NT2/D1 (cell line): ENCODE measurements around the gene JPT1.

Source experiments
- DNase-seq: peaks from one replicate; pipeline ENCODE4 v3.0.0-alpha.2; 2011; ENCODE audit warnings: low read depth, low spot score
- H3K27me3 ChIP-seq: 2 replicates; pipeline ENCODE4 v1.6.0; 2011; ENCODE audit warnings: mild to moderate bottlenecking; ENCODE audit not compliant: insufficient read length, insufficient read depth
- H3K36me3 ChIP-seq: 2 replicates; pipeline ENCODE4 v1.6.1; 2011; ENCODE audit warnings: mild to moderate bottlenecking, low read length, mixed read lengths; ENCODE audit not compliant: insufficient read depth, insufficient read length
- H3K4me1 ChIP-seq: 2 replicates; pipeline ENCODE4 v1.5.1; 2011; ENCODE audit not compliant: insufficient read depth, insufficient read length
- H3K4me3 ChIP-seq: 2 replicates; pipeline ENCODE4 v1.5.1; 2011; ENCODE audit warnings: low read depth; ENCODE audit not compliant: insufficient read length
- H3K9ac ChIP-seq: 2 replicates; pipeline ENCODE4 v1.6.0; 2011; ENCODE audit warnings: low read depth; ENCODE audit not compliant: insufficient read length
- H3K9me3 ChIP-seq: 2 replicates; pipeline ENCODE4 v1.5.1; 2011; ENCODE audit warnings: mild to moderate bottlenecking, low read length; ENCODE audit not compliant: insufficient read depth
- SUZ12 ChIP-seq: IDR thresholded peaks from 2 replicates; pipeline ENCODE4 v1.6.1; 2011; ENCODE audit not compliant: insufficient read length, insufficient read depth; ENCODE audit errors: extremely low read depth
- YY1 ChIP-seq: IDR thresholded peaks from 2 replicates; pipeline ENCODE4 v1.6.1; 2011; ENCODE audit not compliant: insufficient read length, insufficient read depth
- ZNF274 ChIP-seq: IDR thresholded peaks from 2 replicates; pipeline ENCODE4 v1.6.1; 2011; ENCODE audit warnings: mild to moderate bottlenecking, low read depth, low read length

The JPT1 gene

DNA sequence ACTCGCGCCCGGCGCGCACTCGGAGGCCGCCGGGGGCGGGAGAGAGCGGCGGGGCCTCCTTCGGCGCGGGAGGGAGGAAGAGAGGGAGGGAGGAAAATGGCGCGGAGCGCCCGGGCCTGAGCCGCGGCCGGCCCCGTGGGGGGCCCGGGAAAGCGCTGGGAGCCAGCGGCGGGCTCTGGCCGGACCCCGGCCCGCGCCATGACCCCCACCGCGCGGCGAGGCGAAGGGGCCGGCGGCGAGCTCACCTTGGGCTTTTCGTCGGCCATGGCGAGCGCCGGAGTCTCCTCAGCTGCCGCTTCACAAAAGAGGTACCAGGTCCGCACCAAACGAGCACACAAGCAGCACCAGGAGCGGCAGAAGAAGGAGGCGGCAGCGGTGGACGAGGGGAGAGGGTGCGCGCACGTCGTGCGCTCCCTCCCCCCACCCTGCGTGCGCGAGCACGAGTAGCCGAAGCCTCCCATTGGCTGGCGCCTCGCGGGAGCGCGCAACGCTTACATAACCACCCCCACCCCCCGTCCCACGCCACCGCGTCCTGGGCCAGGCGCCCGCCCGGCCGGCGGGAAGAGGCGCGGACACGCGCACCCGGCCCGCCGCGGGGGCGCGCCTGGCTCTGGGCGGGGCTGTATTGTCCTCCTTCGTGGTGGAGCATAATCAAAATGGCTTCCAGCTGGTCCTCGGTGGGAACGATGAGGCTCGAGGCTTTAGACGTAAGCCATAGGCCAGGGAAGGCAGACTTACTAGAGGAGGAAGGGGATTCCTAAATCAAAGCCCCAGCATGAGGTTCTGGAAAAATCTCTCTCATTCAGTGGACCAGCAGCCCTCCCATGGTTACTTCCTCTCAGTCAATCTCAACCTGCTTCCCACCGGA, 28.5 kb upstream of the JPT1 start, which contains the start of gene SUMO2:
Gene SUMO2 (minus strand): TSS at position 391 of the 868 bp plus-strand sequence. CDS start 125 bp downstream, at position 266.
- TF ChIP-seq YY1, result peak; percentile 69
- TF ChIP-seq ZNF274, result no peak
- Histone ChIP-seq H3K9me3 (no peaks in the 10 kb centered on the region), H3K9ac (peak within 1 kb of the TSS; percentile 99), H3K36me3 (peaks cover 31% of the 10 kb centered on the region), H3K4me3 (peak within 1 kb of the TSS; percentile 98), H3K27me3 (no peaks in the 10 kb centered on the region), H3K4me1 (peaks cover 2% of the 10 kb centered on the region)
- peak; percentile 92 for DNase-seq

DNA sequence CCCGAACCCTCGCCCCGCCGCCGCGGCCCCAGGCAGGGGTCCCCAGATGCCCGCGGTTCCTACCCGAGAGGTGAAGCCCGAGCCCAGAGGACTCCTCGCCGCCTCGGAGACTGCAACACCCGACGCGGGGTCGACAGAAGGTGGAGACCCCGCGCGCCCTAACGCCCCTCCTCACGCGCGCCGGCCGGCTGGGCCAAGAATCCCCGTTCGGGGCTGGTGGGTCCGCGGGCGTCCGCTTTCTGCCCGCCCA, 27.9 kb upstream of the JPT1 start:
- Histone ChIP-seq H3K9ac (peak overlapping the region; percentile 99), H3K9me3 (no peaks in the 10 kb centered on the region), H3K4me1 (peaks cover 2% of the 10 kb centered on the region), H3K27me3 (no peaks in the 10 kb centered on the region), H3K36me3 (peaks cover 36% of the 10 kb centered on the region), H3K4me3 (peak overlapping the region; percentile 98)
- no peak for DNase-seq
- TF ChIP-seq ZNF274, result no peak
- TF ChIP-seq YY1, result no peak
- no peak for TF ChIP-seq SUZ12

DNA sequence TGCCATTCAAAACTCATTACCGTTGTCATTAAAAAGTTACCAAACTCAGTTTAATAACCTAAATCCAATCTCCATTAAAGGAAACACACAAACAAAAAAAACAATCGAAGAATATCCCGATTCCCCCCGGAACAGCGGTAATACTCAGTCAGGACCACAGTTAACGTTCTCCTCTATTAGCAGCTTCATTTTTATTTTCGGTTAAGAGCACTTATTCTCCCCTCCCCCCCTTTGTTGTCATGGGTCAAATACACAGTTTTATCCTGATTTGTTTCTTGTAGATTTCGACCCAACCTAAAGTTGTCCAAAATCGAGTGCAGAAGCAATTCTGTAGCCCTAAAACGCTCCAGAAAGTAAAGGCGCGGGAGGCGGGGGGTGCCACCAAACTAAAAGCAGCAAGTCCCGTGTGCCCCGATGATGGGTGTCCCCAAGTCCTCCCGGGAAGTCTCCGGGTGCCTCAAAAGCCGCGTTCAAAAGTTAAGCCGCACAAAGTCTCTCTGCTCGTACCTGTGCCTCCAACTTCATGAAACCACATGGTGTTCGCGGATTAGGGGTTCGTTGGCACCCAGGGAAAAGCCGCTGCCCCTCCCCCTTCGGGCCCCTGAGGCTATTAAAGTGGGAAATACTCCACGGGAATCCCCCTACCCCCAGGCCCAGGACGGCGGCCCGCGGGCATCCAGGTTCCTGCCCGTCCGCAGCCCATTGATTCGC, 27.5 kb upstream of the JPT1 start:
- DNase-seq, result no peak
- Histone ChIP-seq H3K27me3 (no peaks in the 10 kb centered on the region), H3K4me3 (peak overlapping the region; percentile 98), H3K9me3 (no peaks in the 10 kb centered on the region), H3K36me3 (peaks cover 41% of the 10 kb centered on the region), H3K4me1 (peaks cover 2% of the 10 kb centered on the region), H3K9ac (peak overlapping the region; percentile 99)
- TF ChIP-seq ZNF274, result no peak

DNA sequence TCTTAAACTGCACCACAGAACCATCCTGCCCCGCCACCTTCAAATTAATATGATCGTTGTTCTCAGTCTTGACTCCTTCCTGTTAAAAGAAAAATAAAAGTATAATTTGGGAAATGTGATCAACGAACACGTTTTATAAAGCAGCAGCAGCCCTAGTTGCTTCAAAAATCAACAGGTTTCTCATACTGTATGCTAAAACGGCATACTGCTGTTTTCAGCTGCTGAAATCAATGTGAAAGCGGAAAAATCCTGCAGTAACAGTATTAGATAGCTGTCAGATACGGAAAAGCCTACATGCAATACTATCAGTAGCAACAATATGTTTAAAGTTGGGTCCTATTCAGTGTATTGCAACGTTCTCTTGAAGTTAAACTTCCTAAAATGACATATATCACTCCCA, 26.8 kb upstream of the JPT1 start:
- H3K4me3 ChIP-seq, result peak overlapping the region; percentile 98
- H3K9ac ChIP-seq, result peak overlapping the region; percentile 99
- H3K9me3 ChIP-seq, result no peaks in the 10 kb centered on the region
- no peak for TF ChIP-seq YY1
- TF ChIP-seq ZNF274, result no peak
- TF ChIP-seq SUZ12, result no peak
- DNase-seq, result no peak
- H3K4me1 ChIP-seq, result peaks cover 2% of the 10 kb centered on the region
- H3K27me3 ChIP-seq, result no peaks in the 10 kb centered on the region
- peaks cover 47% of the 10 kb centered on the region for H3K36me3 ChIP-seq

DNA sequence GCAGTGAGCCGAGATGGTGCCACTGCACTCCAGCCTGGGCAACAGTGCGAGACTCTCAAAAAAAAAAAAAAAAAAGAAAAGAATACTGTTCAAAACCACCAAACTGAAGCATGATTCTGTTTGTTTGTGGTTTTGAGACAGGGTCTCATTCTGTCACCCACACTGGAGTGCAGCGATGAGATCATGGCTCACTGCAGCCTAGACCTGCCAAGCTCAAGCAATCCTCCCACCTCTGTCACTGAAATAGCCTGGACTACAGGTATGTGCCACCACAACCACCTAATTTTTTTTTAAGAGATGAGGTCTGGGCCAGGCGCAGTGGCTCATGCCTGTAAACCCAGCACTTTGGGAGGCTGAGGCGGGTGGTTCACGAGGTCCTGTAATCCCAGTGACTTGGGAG, 24.1 kb upstream of the JPT1 start:
- Histone ChIP-seq H3K4me3 (no peak overlapping the region), H3K9me3 (no peaks in the 10 kb centered on the region), H3K9ac (no peak overlapping the region), H3K27me3 (no peaks in the 10 kb centered on the region), H3K4me1 (peaks cover 3% of the 10 kb centered on the region), H3K36me3 (peaks cover 74% of the 10 kb centered on the region)
- DNase-seq, result no peak
- no peak for TF ChIP-seq YY1
- TF ChIP-seq SUZ12, result no peak
- no peak for TF ChIP-seq ZNF274

DNA sequence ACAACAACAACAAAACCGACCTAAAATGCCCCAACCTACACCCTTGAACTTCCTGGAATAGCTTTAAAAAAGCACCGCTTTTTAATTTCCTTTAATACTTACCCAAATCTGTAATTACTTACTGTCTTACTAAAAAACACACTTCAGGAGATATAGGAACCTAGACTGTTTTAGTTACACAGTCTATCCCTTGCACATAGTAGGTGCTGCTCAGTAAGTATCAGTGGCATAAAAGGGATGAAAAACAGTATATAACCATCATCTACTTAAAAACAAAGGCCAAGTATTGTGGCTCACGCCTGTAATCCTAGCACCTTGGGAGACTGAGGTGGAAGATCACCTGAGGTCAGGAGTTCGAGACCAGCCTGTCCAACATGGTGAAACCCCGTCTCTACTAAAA, 22.3 kb upstream of the JPT1 start:
- no peaks in the 10 kb centered on the region for H3K27me3 ChIP-seq
- H3K9me3 ChIP-seq, result no peaks in the 10 kb centered on the region
- H3K36me3 ChIP-seq, result peaks cover 91% of the 10 kb centered on the region
- DNase-seq, result no peak
- H3K4me1 ChIP-seq, result peaks cover 3% of the 10 kb centered on the region
- no peak overlapping the region for H3K9ac ChIP-seq
- TF ChIP-seq ZNF274, result no peak
- no peak for TF ChIP-seq YY1
- no peak for TF ChIP-seq SUZ12
- no peak overlapping the region for H3K4me3 ChIP-seq

DNA sequence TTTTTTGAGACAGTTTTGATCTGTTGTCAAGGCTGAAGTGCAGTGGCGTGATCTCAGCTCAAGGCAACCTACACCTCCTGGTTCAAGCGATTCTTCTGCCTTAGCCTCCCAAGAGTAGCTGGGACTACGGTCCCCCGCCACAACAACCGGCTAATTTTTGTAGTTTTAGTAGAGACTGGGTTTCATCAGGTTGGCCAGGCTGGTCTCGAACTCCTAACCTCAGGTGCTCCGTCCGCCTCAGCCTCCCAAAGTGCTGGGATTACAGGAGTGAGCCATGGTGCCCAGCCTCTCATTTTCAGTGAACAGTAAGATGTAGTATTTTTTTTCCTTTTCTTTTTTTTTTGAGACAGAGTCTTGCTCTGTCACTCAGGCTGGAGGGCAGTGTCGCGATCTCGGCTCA, 20.7 kb upstream of the JPT1 start:
- H3K36me3 ChIP-seq, result peaks cover 96% of the 10 kb centered on the region
- DNase-seq, result no peak

More for the DNA sequence above, 20.7 kb upstream of the JPT1 start:
- no peak overlapping the region for H3K9ac ChIP-seq
- H3K9me3 ChIP-seq, result no peaks in the 10 kb centered on the region
- H3K27me3 ChIP-seq, result no peaks in the 10 kb centered on the region
- peaks cover 3% of the 10 kb centered on the region for H3K4me1 ChIP-seq
- H3K4me3 ChIP-seq, result no peak overlapping the region
- no peak for TF ChIP-seq ZNF274
- no peak for TF ChIP-seq YY1
- no peak for TF ChIP-seq SUZ12
